ENCODE data around the gene FGG.

Gene FGG

GRCh38 chr4:154590329-154591006 lies 22.0 kb downstream of the FGG start, which contains the start of gene FGA:
TSS of gene FGA (minus strand) at chr4:154590742. CDS start at chr4:154590687, 55 bp downstream.
- no peak within 1 kb of the TSS for H3K27ac ChIP-seq
- H3K36me3 ChIP-seq: no peaks in the 10 kb centered on the region
- no peaks in the 10 kb centered on the region for H3K9me3 ChIP-seq
- intact Hi-C loops (cut with DNase I; ENCODE audit: low total_unique reads): no loop called here
- no peak for TF ChIP-seq CTCF (IDR thresholded peaks at IDR 0.05)
- no peak for DNase-seq
- peaks cover 0 to 7% of the 10 kb centered on the region in 2 donors for H3K27me3 ChIP-seq
- no peaks in the 10 kb centered on the region for H3K4me1 ChIP-seq
- no peak within 1 kb of the TSS for H3K4me3 ChIP-seq

- TF ChIP-seq CTCF (IDR thresholded peaks at IDR 0.05): no peak
- Histone ChIP-seq H3K9me3 (no peaks in the 10 kb centered on the region), H3K27me3 (peaks cover 0 to 7% of the 10 kb centered on the region in 2 donors), H3K4me3 (no peak overlapping the region), H3K4me1 (no peaks in the 10 kb centered on the region), H3K27ac (no peak overlapping the region), H3K36me3 (no peaks in the 10 kb centered on the region)
- intact Hi-C loops (cut with DNase I; ENCODE audit: low total_unique reads): no loop called here
- DNase-seq: no peak
Observed at GRCh38 chr4:154589296-154590197, 22.9 kb downstream of the FGG start.

DNA sequence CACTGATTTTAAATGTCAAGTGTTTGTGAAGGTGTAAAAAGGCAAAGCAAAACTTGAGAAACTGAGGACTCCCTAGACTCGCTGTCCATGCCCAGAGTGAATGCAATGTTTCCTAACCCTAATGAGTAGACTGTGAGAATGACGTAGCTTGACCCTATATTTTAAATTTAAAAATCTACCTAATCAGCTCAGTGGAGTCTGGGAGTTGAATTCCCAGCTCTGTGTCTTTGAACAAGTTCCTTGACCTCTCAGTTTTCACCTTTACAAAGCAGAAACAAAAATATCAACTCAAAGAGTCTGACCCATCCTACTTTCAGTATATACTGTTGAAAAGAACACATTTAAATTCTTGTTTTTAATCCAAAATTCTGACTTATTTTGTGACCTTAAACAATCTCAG lies 24.3 kb downstream of the FGG start:
- no peaks in the 10 kb centered on the region for H3K4me1 ChIP-seq
- no peak overlapping the region for H3K4me3 ChIP-seq
- H3K9me3 ChIP-seq: no peaks in the 10 kb centered on the region
- H3K36me3 ChIP-seq: no peaks in the 10 kb centered on the region
- no peak for DNase-seq
- H3K27me3 ChIP-seq: peaks cover 0 to 7% of the 10 kb centered on the region in 2 donors
- no peak for TF ChIP-seq CTCF (IDR thresholded peaks at IDR 0.05)
- no peak overlapping the region for H3K27ac ChIP-seq
- intact Hi-C loops (cut with DNase I; ENCODE audit: low total_unique reads): no loop called here

GRCh38 chr4:154586296-154587033 lies 26.0 kb downstream of the FGG start:
- H3K36me3 ChIP-seq: no peaks in the 10 kb centered on the region
- no peak for TF ChIP-seq CTCF (IDR thresholded peaks at IDR 0.05)
- no peak for DNase-seq
- H3K4me1 ChIP-seq: no peaks in the 10 kb centered on the region
- no peak overlapping the region for H3K4me3 ChIP-seq
- no peaks in the 10 kb centered on the region for H3K9me3 ChIP-seq
- no peak overlapping the region for H3K27ac ChIP-seq
- H3K27me3 ChIP-seq: peaks cover 0 to 7% of the 10 kb centered on the region in 2 donors
- intact Hi-C loops (cut with DNase I; ENCODE audit: low total_unique reads): no loop called here

DNA sequence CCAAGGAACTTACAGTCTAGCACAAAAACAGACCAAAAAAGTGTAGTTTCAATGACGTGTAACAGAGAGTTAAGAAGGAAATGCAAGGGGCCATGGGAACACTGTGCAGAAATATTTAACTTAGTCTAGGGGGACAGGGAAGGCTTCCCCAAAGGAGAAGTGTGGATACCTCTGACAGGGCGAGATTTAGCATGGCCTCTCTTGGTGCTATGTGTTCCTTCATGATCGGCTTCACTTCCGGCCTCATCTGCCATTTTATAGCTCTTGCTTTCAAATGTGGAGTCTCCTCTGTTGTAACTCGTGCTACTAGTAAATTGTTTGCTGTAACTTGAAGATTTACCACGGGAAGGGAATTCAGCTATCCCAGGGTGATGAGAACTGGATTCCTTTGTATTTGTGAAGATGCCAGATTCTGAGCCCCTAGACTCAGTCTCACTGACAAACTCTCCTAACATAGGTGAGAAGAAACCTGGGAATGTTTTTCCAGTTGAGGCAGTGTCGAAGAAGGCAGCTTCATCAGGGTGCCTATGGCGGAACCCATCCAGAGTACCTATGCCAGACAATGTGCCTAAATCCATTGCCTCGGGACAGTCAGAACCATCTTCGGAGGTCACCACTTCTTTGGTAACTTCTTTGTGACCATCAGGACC lies 27.0 kb downstream of the FGG start:
- no peak overlapping the region for H3K4me3 ChIP-seq
- TF ChIP-seq CTCF (IDR thresholded peaks at IDR 0.05): no peak
- no peaks in the 10 kb centered on the region for H3K9me3 ChIP-seq
- no peaks in the 10 kb centered on the region for H3K4me1 ChIP-seq
- intact Hi-C loops (cut with DNase I; ENCODE audit: low total_unique reads): no loop called here
- no peak for DNase-seq
- H3K27ac ChIP-seq: no peak overlapping the region
- no peaks in the 10 kb centered on the region for H3K36me3 ChIP-seq
- H3K27me3 ChIP-seq: peaks cover 0 to 2% of the 10 kb centered on the region in 2 donors

Measured in tibial artery (tissue), 4 donors.